Epithelial cell of prostate (primary cell): Measurements from ENCODE around the gene DUSP6.
"Not testable (repeated sequence)": the region's sequence is repeated elsewhere in the genome, so short reads cannot be mapped to it uniquely, and the experiment has no call there.

Experiments
- DNase-seq: peaks from one replicate; pipeline ENCODE4 v3.0.0-alpha.2; 2011; ENCODE audit warnings: low read depth, low spot score
- H3K27ac ChIP-seq: fragments of 450-650 bp; 2 replicates; pipeline ENCODE4 v1.5.1; 2017; ENCODE audit warnings: mild to moderate bottlenecking

The DUSP6 gene

DNA sequence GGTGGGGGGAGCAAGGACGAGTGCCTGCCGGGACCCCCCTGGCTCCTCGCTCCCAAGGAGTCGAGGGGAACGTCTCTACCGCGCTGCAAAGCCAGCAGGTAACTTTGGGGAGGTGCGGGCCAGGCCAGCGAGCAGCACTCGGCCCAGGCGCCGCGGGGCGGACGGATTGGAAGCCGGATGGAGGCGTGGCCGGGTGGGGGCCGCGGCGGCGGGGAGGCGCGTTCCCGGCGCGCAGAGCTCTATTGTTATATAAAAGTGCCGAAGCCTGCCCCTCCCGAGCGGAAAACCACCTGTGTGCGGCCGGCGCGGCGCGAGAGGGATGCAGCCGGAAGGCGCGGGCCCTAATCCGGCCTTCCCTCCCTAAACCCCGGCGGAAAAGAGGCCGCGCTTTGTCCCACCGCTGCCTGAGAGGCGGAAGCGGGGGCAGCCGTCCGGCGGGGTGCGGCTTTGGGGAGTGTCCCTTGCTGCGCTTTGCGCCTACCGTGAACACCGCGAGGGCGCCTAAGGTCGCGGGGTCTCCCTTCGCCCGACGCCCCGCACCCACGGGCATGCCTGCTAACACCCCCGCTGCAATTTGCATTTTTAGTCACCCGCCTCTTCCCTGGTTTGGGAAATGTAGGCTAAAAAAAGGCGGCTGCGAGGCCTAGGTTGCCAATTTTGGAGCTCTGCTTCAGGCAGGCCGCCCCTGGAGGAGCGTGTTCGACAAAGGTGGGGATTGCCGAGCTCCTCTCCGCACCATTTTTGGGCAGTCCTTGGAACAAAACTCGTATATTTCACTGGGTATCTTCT lies 1.7 kb upstream of the DUSP6 start:
- peak; percentile 39 for DNase-seq
- H3K27ac ChIP-seq = peak overlapping the region; percentile 100

DNA sequence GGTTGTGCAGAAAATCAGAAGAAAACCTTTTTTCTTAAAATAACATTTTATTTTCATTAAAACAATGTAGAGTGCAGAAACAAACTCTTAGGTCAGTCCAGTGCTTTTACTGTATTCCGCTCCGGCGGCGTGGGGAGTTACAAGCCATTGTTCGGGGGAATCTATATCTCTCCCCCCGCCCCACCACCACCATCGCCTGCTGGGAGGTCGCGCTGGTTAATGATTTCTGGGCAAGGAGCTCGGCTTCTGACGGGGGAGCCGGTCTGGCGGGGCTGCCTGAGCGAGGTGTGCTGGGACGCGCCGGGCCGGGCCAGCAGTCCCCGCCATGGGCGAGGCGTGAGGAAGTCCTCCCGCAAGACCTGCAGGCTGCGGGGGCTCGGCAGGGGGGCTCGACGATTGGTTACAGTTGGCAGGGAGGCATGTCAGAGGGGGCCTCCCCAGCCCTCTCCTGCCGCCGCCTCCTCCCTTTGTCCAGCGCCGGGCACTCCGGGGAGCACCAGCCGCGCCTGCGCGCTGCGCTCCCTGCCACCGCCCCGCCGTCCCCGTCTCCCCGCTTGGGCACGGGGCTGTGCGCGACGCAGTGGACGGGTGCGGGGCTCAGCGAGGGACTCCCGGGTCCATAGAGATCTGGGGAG lies 1.0 kb upstream of the DUSP6 start:
- no peak for DNase-seq
- H3K27ac ChIP-seq = peak overlapping the region; percentile 100

DNA sequence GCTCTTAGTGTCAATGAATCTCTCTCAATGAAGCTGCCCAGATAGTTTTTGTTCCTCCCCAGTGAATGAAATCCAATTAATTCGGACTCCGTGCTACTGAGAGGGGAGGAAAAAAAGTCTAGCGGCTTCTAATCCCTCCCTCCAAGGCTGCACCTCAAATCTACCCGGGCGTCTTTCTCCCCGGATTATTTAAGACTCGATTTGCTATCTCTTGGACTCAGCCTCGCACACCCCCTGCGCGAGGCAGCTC lies 134 bp downstream of the DUSP6 start:
- DNase-seq = no peak
- H3K27ac ChIP-seq = peak overlapping the region; percentile 100

DNA sequence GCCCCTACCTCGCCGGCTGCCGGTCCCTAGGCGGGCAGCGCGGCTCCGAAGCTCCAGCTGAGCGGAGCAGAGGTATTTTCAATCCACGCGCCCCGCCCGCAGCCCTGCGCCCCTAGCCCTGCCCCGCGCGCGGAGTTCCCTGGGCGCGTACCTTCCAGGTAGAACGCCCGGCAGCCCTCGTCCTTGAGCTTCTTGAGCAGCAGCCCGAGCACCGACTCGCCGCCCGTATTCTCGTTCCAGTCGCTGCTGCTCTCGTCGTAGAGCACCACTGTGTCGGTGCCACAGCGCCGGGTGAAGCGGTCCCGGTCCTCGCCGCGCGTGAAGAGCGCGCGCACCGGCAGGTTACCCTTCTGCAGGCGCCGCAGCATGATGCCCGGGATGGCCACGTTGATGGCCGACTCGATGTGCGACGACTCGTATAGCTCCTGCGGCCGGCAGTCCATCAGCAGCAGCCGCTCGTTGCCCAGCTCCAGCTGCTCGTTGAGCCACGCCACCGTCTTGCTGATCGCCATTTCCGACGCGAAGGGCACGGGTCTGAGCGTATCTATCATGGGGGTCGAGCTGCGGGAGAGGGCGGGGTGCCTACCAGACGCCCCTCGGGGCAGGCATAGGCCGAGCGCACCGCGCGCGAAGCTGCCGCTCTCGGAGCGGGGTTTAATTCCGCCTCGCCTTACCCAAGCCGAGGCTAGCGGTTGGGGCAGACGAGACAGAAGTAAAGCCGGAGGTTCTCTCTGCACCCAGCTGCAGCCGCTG lies 636 bp downstream of the DUSP6 start:
- peak overlapping the region; percentile 100 for H3K27ac ChIP-seq
- no peak for DNase-seq

DNA sequence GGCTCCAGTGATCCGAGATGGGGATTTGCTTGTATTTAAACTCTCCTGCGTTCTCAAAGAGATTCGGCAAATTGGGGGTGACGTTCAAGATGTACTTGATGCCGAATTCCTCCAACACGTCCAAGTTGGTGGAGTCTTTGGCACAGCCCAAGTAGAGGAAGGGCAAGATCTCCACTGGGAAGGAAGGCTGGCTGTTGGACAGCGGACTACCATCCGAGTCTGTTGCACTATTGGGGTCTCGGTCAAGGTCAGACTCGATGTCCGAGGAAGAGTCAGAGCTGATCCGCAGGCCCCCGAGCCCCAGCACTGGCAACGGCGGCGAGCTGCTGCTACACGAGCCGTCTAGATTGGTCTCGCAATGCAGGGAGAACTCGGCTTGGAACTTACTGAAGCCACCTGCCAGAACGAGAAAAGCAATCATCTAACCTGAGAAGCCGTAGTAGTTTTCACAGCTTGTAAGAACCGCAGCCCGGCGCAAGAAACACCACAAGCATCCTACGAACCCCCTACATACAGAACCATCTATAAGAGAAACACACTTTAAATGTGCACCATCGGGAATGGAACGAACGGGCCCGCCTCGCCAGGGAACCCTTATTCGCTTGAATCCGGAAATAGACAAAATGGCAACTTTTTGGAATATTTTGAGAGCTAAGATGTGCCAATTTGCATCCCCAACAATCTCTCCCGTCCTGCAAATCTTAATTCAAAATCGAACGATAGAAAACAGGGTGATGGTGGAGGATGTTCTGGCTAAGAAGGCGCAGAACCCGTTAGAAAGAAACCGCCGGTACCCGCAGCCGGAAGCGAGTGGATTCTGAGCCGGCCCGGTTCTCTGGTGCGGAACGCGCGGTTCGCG lies 1.4 kb downstream of the DUSP6 start:
- DNase-seq = no peak
- H3K27ac ChIP-seq = peak overlapping the region; percentile 100

DNA sequence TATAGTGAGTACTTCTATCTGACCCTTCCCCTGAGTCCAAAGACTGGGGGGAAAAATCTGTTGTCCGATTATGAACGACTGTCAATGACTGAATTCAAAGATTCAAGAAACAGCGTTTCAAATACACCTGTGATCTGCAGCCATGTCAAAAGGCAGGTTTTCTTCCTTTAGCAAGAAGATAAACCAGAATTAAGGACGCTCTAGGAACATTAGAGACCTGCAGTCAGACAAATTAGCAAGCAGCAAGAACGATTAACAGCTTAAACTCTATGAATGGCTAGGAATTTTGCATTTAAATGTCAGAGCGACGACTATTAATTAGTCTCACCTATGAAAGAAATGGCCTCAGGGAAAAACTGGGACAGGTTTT lies 2.1 kb downstream of the DUSP6 start:
- H3K27ac ChIP-seq = peak overlapping the region; percentile 100
- DNase-seq = no peak

DNA sequence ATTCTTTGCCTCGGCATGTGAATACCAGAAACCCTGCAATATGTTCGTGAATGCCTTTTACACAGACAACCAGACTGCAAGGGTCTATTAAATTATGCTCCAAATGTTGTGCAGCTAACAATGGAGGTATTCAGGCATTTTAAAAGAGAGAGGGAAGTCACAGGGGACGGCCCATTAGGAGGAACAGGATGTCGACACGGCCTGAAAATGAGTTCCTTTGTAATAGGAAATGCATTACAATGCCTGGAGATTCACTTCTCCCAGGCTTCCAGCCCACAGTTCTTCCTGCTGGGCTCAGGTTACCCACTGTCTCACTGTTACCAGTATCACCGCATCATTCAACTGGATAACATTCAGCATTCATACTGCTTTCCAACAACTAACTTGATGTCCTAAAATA lies 2.5 kb downstream of the DUSP6 start:
- no peak for DNase-seq
- H3K27ac ChIP-seq = peak overlapping the region; percentile 100

DNA sequence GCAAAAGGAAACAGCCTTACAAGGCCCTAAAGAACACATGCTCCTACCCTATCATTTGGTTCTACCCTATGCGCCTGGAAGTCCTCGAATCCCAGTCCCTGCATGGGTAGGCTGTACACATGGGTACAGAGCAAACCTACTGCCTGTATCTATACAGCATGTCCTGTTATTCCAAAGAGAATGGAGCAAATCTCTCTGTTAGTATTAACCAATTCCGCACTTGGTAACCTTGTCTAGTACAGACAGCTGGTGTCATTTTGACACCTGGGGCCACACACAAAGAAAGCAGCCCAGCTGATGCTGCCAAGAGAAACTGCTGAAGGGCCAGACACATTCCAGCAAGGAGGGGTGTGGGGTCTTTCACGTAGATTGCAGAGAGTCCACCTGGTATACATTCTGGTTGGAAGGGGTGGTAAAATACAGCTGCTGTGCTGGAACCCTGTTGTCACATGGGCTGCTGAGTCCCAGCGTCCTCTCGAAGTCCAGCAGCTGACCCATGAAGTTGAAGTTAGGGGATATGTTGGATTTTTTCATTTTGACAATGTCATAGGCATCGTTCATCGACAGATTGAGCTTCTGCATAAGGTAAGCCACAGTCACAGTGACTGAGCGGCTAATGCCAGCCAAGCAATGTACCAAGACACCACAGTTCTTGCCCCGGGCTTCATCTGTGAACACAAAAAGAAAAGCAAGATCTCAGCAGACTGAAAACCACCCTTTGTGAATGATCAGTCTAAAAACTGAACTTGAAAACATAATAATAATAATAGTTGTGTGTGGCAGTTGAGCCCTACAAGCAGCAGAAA lies 3.2 kb downstream of the DUSP6 start:
- H3K27ac ChIP-seq = peak overlapping the region; percentile 100
- no peak for DNase-seq

DNA sequence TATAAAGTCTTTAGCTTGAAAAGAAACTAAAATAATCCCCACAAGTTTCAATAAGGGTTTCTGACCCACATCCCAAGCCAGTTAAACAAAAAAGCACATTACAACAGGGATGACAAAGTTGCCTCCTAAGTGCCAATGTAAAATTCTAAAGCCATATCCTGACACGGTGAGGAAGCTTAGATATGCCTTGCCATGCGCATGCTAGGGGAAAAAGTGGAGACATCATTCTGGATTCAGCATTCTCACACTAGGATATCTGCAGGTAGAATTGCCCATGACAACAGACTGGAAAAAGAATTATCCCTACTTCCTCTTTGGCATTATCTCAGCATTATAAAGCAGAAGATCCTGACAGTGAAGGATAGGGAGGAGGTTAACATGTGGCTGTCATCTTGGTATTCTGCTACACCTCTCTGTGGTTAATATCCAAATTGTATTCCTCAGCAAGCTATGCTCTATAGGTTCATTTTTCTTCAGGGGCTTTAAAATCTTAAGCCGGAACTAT lies 4.9 kb downstream of the DUSP6 start:
- no peak for DNase-seq
- H3K27ac ChIP-seq = peak overlapping the region; percentile 100

DNA sequence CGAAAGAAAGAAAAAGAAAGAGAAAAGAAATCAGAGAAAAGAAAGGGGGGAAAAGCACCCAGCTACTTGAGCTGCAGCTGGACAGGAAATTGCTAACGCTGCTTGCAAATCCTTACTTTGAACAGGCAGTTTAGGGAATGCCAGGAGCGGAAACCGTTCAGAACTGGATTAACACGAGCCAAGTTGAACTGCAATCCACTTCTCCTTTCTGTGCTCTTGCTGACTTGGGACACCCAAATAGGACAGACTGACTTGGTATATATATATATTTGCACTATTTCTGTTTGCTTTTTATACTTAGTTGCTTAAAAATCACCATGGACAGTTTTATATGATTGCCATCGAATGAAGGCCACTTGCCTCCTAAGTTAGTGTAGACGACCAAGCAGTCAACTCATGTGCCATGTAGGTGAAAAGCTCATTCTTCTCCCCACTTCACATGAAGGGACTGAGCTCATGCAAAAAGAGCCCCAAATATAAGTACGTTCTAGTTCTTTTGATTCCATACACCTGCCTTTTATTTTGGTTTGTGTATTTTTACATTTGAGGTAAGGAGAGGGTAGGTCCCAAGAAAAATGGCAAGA lies 5.5 kb downstream of the DUSP6 start:
- peak overlapping the region; percentile 100 for H3K27ac ChIP-seq
- DNase-seq = no peak

DNA sequence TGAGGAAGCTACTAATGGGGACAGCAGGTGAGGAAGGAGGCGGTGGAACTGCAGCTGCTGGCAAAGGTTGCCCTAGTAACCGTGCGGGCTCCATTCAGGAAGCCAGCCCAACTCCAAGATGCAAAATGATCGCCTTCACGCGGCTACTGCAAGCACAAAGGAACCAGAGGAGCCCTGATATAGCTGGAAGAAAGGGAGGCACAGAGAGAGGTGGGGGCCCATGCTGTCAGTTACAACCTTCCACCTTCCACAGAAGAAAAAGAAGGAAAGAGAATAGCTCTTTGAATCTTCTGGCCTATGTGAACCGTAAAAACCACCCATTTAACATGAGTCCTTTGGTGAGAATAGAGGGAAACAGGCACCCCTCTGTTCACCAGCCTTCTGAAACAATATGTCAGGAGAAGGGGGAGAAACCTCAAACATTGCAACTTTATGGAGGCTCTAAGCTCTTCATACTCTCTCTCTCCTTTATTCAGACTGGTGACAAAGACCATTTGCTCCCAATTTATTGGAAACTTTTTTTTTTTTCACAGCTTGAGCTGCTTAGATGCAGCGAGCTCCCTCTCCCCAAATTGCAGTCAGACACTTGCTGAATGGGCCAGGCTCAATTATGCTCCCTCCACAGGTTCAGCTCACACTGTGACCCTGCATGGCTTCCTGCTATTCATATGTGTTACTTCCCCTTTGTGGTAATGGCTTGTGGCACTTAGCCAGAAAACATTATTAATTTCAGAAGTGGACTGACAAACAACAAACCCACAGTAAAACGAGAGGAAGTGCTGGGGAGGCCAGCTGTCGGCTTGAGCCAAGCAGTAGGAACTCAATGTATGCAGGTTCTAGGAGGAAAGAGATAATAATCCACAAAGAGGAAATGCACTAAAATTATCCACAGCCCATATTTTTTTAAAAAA lies 6.2 kb downstream of the DUSP6 start:
- DNase-seq = peak; percentile 39

DNA sequence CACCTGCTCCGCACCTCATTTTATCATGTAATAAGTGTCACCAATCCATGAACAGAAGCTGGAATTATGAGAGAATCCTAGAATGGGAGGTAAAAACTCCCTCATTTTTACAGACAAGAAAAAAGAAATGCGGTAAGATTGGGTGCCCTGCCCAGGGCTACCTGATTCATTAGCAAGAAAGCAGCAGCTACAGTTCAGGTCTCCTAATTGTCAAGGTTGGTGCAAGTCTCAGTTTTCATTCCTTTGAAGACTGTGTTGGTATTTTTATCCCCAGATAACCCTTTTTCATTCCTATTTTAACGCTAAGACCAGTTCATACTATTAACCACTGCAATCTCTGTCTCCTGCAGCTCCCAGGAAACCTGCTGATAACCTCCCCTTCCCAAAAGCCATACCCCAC lies 6.9 kb downstream of the DUSP6 start:
- no peak for DNase-seq
- H3K27ac ChIP-seq = peak overlapping the region; percentile 100

More for the DNA sequence above, 6.2 kb downstream of the DUSP6 start:
- peak overlapping the region; percentile 100 for H3K27ac ChIP-seq

DNA sequence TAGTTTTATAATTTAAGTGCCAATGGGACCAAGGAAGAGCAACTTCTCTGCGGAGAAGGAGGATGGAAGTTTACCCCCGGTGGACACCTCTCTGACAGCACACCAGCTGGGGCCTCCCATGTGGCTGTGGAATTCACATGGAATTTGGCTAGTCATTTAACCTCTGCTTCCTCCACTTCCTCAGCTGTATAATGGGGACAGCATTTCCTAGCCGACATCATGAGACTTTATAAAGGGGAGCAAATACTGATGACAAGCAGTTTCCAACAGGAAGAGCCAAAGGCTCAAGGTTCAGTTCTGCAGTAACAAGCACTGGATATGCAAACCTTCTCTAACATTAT lies 7.5 kb downstream of the DUSP6 start:
- no peak for DNase-seq
- no peak overlapping the region for H3K27ac ChIP-seq

DNA sequence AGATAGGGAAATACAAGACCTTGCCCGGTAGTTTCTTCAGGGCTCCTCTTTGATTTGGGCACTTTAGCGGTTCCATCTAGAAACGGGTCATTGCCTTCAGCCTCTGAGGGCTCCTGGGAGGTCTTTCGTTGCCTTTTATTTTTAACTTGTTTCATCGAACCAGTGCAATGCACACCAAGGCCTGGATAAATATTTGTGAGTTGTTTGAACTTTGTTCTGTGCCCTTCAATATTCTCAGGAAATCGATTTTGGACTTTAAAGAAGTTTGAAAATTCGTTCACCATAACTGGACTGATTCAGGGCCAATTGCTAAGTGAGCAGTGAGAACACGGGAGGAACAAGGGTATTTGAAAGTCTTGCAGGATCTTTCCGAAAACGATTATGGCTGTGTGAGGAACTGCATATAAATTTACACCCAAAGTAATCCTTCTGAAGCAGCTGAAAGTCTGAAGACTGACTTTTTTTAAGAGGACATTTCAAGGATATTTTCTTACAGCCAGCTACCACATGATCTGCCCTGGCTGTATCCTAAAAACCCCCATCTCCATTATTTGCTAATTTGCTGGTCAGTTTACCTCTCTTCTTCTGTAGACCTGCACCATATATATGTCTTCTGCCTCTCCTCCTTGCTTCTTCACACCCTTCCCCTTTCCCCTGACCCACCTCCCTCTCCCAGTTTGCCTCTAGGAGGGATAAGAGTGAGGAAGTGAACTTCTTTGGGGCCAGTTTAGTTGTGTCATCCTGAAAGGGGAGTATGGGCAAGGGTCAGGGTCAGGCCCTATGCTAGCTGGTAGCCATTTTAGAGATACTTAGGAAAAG lies 8.0 kb downstream of the DUSP6 start:
- H3K27ac ChIP-seq = no peak overlapping the region
- DNase-seq = no peak

DNA sequence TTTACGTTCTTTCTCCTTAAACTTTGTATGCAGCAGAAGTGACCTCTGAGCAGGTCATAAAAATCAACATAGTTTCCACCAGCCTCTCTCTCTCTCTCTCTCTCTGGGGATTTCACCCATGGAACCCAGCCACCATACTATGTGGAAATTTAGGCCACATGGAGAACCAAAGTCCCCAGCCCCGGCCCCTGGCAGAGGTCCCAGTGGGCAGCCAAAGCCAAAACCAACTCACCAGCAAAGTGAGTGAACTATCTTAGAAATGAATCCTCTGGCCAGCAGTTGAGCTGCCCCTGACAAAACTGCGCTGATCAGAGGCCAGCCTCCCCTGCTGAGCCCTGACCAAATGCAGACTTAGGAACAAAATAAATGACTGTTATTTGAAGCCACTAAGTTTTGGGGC lies 9.2 kb downstream of the DUSP6 start:
- no peak for DNase-seq
- no peak overlapping the region for H3K27ac ChIP-seq

DNA sequence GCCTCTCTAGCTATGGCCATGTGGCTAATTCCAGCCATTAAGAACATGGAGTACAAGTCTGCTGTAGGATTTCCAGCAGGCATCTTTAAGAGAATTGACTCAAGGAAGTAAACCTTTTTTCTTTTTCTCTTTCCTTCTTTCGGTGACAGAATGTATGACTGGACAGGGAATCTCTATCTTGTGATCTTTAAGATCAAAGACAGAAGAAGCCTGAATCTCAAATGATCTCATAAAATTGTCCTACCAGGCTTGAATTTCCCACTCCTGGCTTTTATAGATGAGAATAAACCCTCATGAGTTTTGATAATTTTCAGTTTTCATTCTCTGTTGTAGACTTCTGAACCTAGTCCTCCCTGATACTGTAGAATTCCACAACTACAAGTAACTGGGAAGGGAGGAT lies 11.4 kb downstream of the DUSP6 start:
- no peak for DNase-seq
- H3K27ac ChIP-seq = no peak overlapping the region

DNA sequence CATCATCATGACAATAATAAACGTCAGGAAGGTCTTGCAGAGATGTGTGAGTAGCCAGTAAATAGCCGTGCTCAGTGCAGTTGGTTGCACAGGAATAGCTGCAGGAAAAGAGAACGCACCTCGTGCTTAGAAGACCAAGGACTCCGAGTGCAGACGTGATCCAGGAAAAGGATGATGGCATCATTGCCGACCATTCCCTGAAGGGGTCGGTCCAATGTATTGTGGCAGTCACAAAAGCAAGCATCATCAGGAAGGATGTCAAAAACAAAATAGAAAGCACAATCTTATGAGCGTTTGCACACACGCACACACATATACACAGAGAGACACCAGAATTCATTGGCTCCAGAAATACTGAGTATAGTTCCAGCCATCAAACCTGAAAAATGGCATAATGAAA lies 12.8 kb downstream of the DUSP6 start:
- no peak for DNase-seq

DNA sequence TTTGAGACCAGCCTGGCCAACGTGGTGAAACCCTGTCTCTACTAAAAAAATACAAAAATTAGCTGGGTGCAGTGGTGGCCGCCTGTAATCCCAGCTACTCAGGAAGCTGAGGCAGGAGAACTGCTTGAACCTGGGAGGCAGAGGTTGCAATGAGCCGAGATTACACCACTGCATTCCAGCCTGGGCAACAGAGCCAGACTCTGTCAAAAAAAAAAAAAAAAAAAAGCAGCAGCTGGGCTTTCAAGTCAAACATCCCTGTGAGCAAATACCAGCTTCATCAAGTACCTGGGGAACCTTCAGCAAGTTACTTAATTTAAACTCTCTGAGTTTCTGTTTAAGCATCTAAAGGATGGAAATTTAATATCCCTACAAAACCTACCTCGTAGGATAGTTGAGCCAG lies 15.2 kb downstream of the DUSP6 start:
- H3K27ac ChIP-seq, DNase-seq: not testable (repeated sequence)

More for the DNA sequence above, 12.8 kb downstream of the DUSP6 start:
- no peak overlapping the region for H3K27ac ChIP-seq
